ENCODE data around the gene ENOSF1.
"Not testable (repeated sequence)": the region's sequence is repeated elsewhere in the genome, so short reads cannot be mapped to it uniquely, and the experiment has no call there.

ENOSF1 gene

DNA sequence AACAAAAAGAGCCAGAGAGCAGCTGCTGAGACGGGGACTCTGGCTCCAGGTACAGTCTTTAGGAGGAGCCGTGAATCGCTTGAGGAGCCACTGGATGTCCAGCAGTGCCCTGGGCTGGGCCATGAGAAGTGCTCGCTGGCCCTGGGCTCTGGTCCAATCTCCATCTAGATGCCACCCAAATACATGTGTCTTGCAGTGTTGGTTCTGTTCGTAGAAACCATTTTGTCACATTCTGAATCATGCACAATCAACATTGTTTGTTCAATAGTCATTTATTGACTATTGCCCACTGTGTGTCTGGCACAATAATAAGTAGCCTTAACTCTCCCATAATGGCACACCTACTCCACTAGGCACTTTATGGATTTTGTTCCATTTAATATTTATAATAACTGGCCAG, 28.9 kb downstream of the ENOSF1 start:
- H3K4me2 ChIP-seq (ENCODE audit: low read depth, low read length, poor library complexity, severe bottlenecking), result no peak overlapping the region
- no peak for TF ChIP-seq EZH2phosphoT487 (conservative IDR thresholded peaks at IDR 0.05; ENCODE audit: low read length)
- TF ChIP-seq, protein P1, sequence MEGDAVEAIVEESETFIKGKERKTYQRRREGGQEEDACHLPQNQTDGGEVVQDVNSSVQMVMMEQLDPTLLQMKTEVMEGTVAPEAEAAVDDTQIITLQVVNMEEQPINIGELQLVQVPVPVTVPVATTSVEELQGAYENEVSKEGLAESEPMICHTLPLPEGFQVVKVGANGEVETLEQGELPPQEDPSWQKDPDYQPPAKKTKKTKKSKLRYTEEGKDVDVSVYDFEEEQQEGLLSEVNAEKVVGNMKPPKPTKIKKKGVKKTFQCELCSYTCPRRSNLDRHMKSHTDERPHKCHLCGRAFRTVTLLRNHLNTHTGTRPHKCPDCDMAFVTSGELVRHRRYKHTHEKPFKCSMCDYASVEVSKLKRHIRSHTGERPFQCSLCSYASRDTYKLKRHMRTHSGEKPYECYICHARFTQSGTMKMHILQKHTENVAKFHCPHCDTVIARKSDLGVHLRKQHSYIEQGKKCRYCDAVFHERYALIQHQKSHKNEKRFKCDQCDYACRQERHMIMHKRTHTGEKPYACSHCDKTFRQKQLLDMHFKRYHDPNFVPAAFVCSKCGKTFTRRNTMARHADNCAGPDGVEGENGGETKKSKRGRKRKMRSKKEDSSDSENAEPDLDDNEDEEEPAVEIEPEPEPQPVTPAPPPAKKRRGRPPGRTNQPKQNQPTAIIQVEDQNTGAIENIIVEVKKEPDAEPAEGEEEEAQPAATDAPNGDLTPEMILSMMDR (IDR thresholded peaks at IDR 0.05; ENCODE audit: insufficient read depth, low read length, poor library complexity, severe bottlenecking), result no peak

DNA sequence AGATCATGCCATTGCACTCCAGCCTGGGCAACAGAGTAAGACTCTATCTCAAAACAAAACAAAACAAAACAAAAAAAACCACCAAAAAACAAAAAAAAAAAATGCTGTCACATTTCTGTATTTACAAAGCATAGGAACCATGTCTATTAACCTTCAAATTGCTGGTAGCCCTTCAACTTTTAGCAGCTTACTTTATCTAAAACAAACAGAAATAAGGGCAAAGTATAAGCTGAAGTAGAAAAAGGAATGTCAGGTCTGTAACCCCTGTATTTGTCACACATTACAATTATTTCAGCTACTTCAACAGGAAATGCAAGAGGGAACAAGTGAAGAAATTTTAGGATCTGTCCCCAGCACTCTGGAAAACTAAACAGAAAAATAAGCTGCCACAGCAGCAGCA, 29.6 kb downstream of the ENOSF1 start:
- Histone ChIP-seq H3K27me3 (ENCODE audit: low read length) (no peaks in the 10 kb centered on the region), H3K9me2 (replicated peaks; ENCODE audit: insufficient read depth, low read length) (no peaks in the 10 kb centered on the region), H2AFZ (ENCODE audit: low read depth, low read length, severe bottlenecking) (no peak overlapping the region), H3K27ac (ENCODE audit: low read depth, low read length) (no peak overlapping the region), H4K20me1 (ENCODE audit: low read depth, low read length) (no peaks in the 10 kb centered on the region), H3K36me3 (ENCODE audit: low read length) (no peaks in the 10 kb centered on the region), H3F3A (ENCODE audit: insufficient read depth) (no peaks in the 10 kb centered on the region), H3K4me2 (ENCODE audit: low read depth, low read length, poor library complexity, severe bottlenecking) (no peak overlapping the region), H3K79me2 (ENCODE audit: insufficient read depth, low read length) (no peaks in the 10 kb centered on the region), H3K9me3 (ENCODE audit: insufficient read depth, low read length) (no peaks in the 10 kb centered on the region), H3K9ac (ENCODE audit: low read length) (no peak overlapping the region), H3K4me3 (ENCODE audit: insufficient read depth, low read length, poor library complexity, severe bottlenecking) (no peak overlapping the region)
- no peak for TF ChIP-seq EZH2phosphoT487 (conservative IDR thresholded peaks at IDR 0.05; ENCODE audit: low read length)
- TF ChIP-seq, protein P1 (IDR thresholded peaks at IDR 0.05; ENCODE audit: insufficient read depth, low read length, poor library complexity, severe bottlenecking), result no peak

More for the DNA sequence above, 28.9 kb downstream of the ENOSF1 start:
- H3K36me3 ChIP-seq (ENCODE audit: low read length), result no peaks in the 10 kb centered on the region
- no peak overlapping the region for H3K4me3 ChIP-seq (ENCODE audit: insufficient read depth, low read length, poor library complexity, severe bottlenecking)
- no peaks in the 10 kb centered on the region for H4K20me1 ChIP-seq (ENCODE audit: low read depth, low read length)
- H3K9me2 ChIP-seq (replicated peaks; ENCODE audit: insufficient read depth, low read length), result no peaks in the 10 kb centered on the region
- no peaks in the 10 kb centered on the region for H3K79me2 ChIP-seq (ENCODE audit: insufficient read depth, low read length)
- H3K9ac ChIP-seq (ENCODE audit: low read length), result no peak overlapping the region
- H3K9me3 ChIP-seq (ENCODE audit: insufficient read depth, low read length), result no peaks in the 10 kb centered on the region
- H3K27me3 ChIP-seq (ENCODE audit: low read length), result no peaks in the 10 kb centered on the region
- H3K27ac ChIP-seq (ENCODE audit: low read depth, low read length), result no peak overlapping the region
- H3F3A ChIP-seq (ENCODE audit: insufficient read depth), result no peaks in the 10 kb centered on the region
- no peak overlapping the region for H2AFZ ChIP-seq (ENCODE audit: low read depth, low read length, severe bottlenecking)

DNA sequence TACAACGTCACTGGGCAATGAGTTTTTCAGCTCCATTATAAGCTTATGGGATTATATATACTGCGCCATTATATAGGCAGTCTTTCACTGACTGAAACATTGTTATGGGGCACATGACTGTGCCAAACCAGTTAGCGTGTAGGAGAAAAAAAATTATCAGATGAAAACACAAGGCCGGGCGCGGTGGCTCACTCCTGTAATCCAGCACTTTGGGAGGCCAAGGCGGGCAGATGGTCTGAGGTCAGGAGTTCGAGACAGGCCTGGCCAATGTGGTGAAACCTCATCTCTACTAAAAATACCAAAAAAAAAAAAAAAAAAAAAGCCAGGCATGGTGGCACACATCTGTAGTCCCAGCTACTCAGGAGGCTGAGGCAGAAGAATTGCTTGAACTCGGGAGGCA, 30.0 kb downstream of the ENOSF1 start:
- H3K79me2 ChIP-seq (ENCODE audit: insufficient read depth, low read length); H3K27ac ChIP-seq (ENCODE audit: low read depth, low read length); H3K4me2 ChIP-seq (ENCODE audit: low read depth, low read length, poor library complexity, severe bottlenecking); H3K9me2 ChIP-seq (replicated peaks; ENCODE audit: insufficient read depth, low read length); H3F3A ChIP-seq (ENCODE audit: insufficient read depth); H3K9me3 ChIP-seq (ENCODE audit: insufficient read depth, low read length); H2AFZ ChIP-seq (ENCODE audit: low read depth, low read length, severe bottlenecking); H4K20me1 ChIP-seq (ENCODE audit: low read depth, low read length); H3K4me3 ChIP-seq (ENCODE audit: insufficient read depth, low read length, poor library complexity, severe bottlenecking); H3K36me3 ChIP-seq (ENCODE audit: low read length); H3K27me3 ChIP-seq (ENCODE audit: low read length); H3K9ac ChIP-seq (ENCODE audit: low read length): not testable (repeated sequence)

DNA sequence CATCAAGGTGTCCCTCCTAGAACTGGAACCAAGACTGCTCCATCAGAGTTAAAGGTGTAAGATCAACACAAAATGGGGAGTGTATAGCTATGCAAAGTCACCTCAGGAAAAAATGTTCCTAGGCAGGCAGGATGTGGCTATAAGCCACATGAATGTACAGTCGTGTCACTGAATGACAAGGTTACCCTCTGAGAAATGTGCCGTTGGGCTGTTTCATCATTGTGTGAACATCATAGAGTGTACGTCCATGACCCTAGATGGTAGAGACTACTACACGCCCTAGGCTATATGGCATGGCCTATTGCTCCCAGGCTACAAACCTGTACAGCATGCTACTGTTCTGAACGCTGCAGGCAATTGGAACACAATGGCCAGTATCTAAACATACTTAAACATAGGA, 30.4 kb downstream of the ENOSF1 start:
- Histone ChIP-seq H3K4me3 (ENCODE audit: insufficient read depth, low read length, poor library complexity, severe bottlenecking) (no peak overlapping the region), H2AFZ (ENCODE audit: low read depth, low read length, severe bottlenecking) (no peak overlapping the region), H4K20me1 (ENCODE audit: low read depth, low read length) (no peaks in the 10 kb centered on the region), H3K36me3 (ENCODE audit: low read length) (no peaks in the 10 kb centered on the region), H3K9me2 (replicated peaks; ENCODE audit: insufficient read depth, low read length) (no peaks in the 10 kb centered on the region), H3K27me3 (ENCODE audit: low read length) (no peaks in the 10 kb centered on the region), H3K79me2 (ENCODE audit: insufficient read depth, low read length) (no peaks in the 10 kb centered on the region), H3K9me3 (ENCODE audit: insufficient read depth, low read length) (no peaks in the 10 kb centered on the region), H3K9ac (ENCODE audit: low read length) (no peak overlapping the region), H3F3A (ENCODE audit: insufficient read depth) (peaks cover 7% of the 10 kb centered on the region; the same call in 1 of the 2 replicates), H3K27ac (ENCODE audit: low read depth, low read length) (no peak overlapping the region), H3K4me2 (ENCODE audit: low read depth, low read length, poor library complexity, severe bottlenecking) (no peak overlapping the region)
- TF ChIP-seq EZH2phosphoT487 (conservative IDR thresholded peaks at IDR 0.05; ENCODE audit: low read length), result no peak
- TF ChIP-seq, protein P1 (IDR thresholded peaks at IDR 0.05; ENCODE audit: insufficient read depth, low read length, poor library complexity, severe bottlenecking), result no peak

Data from SU-DHL-6 (cell line).